Measurements from ENCODE around the gene NUBP1. TPM values are rescaled to one million over a fixed set of nuclear protein-coding genes. Genes with fewer than 3 reads are reported as not detected.
"Not testable (repeated sequence)": the region's sequence is repeated elsewhere in the genome, so short reads cannot be mapped to it uniquely, and the experiment has no call there.

The NUBP1 gene
- total RNA-seq, 1 experiment from 2014 or later = 34.3 TPM

- no peak overlapping the region for H3K27ac ChIP-seq (ENCODE audit: low read length)
- H4K20me1 ChIP-seq (ENCODE audit: low read length) = no peaks in the 10 kb centered on the region
- ATAC-seq (no peak), DNase-seq (no peak)
- CTCF ChIA-PET = no interaction called here
- H3F3A ChIP-seq (ENCODE audit: low read length, unreplicated experiment) = no peaks in the 10 kb centered on the region
- intact Hi-C loops (cut with micrococcal nuclease) = no loop called here
- no peak overlapping the region for H3K4me3 ChIP-seq (ENCODE audit: low read length)
- BruUV-seq (replicated peaks) = no TSS peak
- no peaks in the 10 kb centered on the region for H3K4me1 ChIP-seq (ENCODE audit: insufficient read depth, low read length)
- H3K9me2 ChIP-seq (replicated peaks; ENCODE audit: low read length) = no peaks in the 10 kb centered on the region
- H3K9ac ChIP-seq (ENCODE audit: low read length) = no peak overlapping the region
- POLR2A ChIA-PET (ENCODE audit: unreplicated experiment) = no interaction called here
- no peaks in the 10 kb centered on the region for H3K27me3 ChIP-seq (ENCODE audit: low read length)
- no peak overlapping the region for H3K4me2 ChIP-seq (ENCODE audit: low read length)
- H3K36me3 ChIP-seq (ENCODE audit: low read depth, low read length) = no peaks in the 10 kb centered on the region
- no peaks in the 10 kb centered on the region for H3K9me3 ChIP-seq (ENCODE audit: low read length)
- no peak for TF ChIP-seq EZH2 (IDR thresholded peaks at IDR 0.05; ENCODE audit: low read length, unreplicated experiment)
- no peak for TF ChIP-seq CTCF (conservative IDR thresholded peaks at IDR 0.05; ENCODE audit: low read depth, low read length)
- no peak for TF ChIP-seq EZH2phosphoT487 (IDR thresholded peaks at IDR 0.05; ENCODE audit: borderline replicate concordance, low read length)
- no peak overlapping the region for H2AFZ ChIP-seq (ENCODE audit: low read length)
- no peaks in the 10 kb centered on the region for H3K79me2 ChIP-seq (ENCODE audit: low read length)
Observed at GRCh38 chr16:10780628-10781027, 37.0 kb downstream of the NUBP1 start.

- no peak overlapping the region for H3K27ac ChIP-seq (ENCODE audit: low read length)
- BruUV-seq (replicated peaks) = no TSS peak
- TF ChIP-seq CTCF (conservative IDR thresholded peaks at IDR 0.05; ENCODE audit: low read depth, low read length) = no peak
- no peaks in the 10 kb centered on the region for H4K20me1 ChIP-seq (ENCODE audit: low read length)
- DNase-seq (peak; percentile 19), ATAC-seq (no peak)
- H3F3A ChIP-seq (ENCODE audit: low read length, unreplicated experiment) = no peaks in the 10 kb centered on the region
- no peak overlapping the region for H2AFZ ChIP-seq (ENCODE audit: low read length)
- no peaks in the 10 kb centered on the region for H3K9me2 ChIP-seq (replicated peaks; ENCODE audit: low read length)
- ChIA-PET CTCF (no interaction called here), POLR2A (ENCODE audit: unreplicated experiment) (no interaction called here)
- H3K4me2 ChIP-seq (ENCODE audit: low read length) = no peak overlapping the region
- no peaks in the 10 kb centered on the region for H3K27me3 ChIP-seq (ENCODE audit: low read length)
- no peaks in the 10 kb centered on the region for H3K9me3 ChIP-seq (ENCODE audit: low read length)
- no peaks in the 10 kb centered on the region for H3K4me1 ChIP-seq (ENCODE audit: insufficient read depth, low read length)
- no peaks in the 10 kb centered on the region for H3K36me3 ChIP-seq (ENCODE audit: low read depth, low read length)
- H3K9ac ChIP-seq (ENCODE audit: low read length) = no peak overlapping the region
- no peak overlapping the region for H3K4me3 ChIP-seq (ENCODE audit: low read length)
- intact Hi-C loops (cut with micrococcal nuclease) = no loop called here
- no peaks in the 10 kb centered on the region for H3K79me2 ChIP-seq (ENCODE audit: low read length)
Observed at GRCh38 chr16:10782628-10783027, 39.0 kb downstream of the NUBP1 start.

- no peaks in the 10 kb centered on the region for H3K36me3 ChIP-seq (ENCODE audit: low read depth, low read length)
- H3K27ac ChIP-seq (ENCODE audit: low read length) = no peak overlapping the region
- intact Hi-C loops (cut with micrococcal nuclease) = no loop called here
- H3K4me2 ChIP-seq (ENCODE audit: low read length) = no peak overlapping the region
- DNase-seq (no peak), ATAC-seq (no peak)
- no peaks in the 10 kb centered on the region for H3K27me3 ChIP-seq (ENCODE audit: low read length)
- H3K4me1 ChIP-seq (ENCODE audit: insufficient read depth, low read length) = no peaks in the 10 kb centered on the region
- H4K20me1 ChIP-seq (ENCODE audit: low read length) = no peaks in the 10 kb centered on the region
- BruUV-seq (replicated peaks) = no TSS peak
- no peak overlapping the region for H2AFZ ChIP-seq (ENCODE audit: low read length)
- no peaks in the 10 kb centered on the region for H3K79me2 ChIP-seq (ENCODE audit: low read length)
- ChIA-PET CTCF (no interaction called here), POLR2A (ENCODE audit: unreplicated experiment) (no interaction called here)
- H3K9me3 ChIP-seq (ENCODE audit: low read length) = no peaks in the 10 kb centered on the region
- no peaks in the 10 kb centered on the region for H3F3A ChIP-seq (ENCODE audit: low read length, unreplicated experiment)
- no peak overlapping the region for H3K4me3 ChIP-seq (ENCODE audit: low read length)
- H3K9ac ChIP-seq (ENCODE audit: low read length) = no peak overlapping the region
- TF ChIP-seq EZH2phosphoT487 (IDR thresholded peaks at IDR 0.05; ENCODE audit: borderline replicate concordance, low read length) (no peak), EZH2 (IDR thresholded peaks at IDR 0.05; ENCODE audit: low read length, unreplicated experiment) (no peak), CTCF (conservative IDR thresholded peaks at IDR 0.05; ENCODE audit: low read depth, low read length) (no peak)
- H3K9me2 ChIP-seq (replicated peaks; ENCODE audit: low read length) = no peaks in the 10 kb centered on the region
Observed at GRCh38 chr16:10787304-10787703, 43.7 kb downstream of the NUBP1 start.

GRCh38 chr16:10788630-10789029 is 45.0 kb downstream of the NUBP1 start:
- H3K9ac ChIP-seq (ENCODE audit: low read length); POLR2A ChIA-PET (ENCODE audit: unreplicated experiment); H3K36me3 ChIP-seq (ENCODE audit: low read depth, low read length); H3K9me3 ChIP-seq (ENCODE audit: low read length); H3K4me2 ChIP-seq (ENCODE audit: low read length); ATAC-seq; intact Hi-C loops (cut with micrococcal nuclease); H3F3A ChIP-seq (ENCODE audit: low read length, unreplicated experiment); H3K79me2 ChIP-seq (ENCODE audit: low read length); H3K9me2 ChIP-seq (replicated peaks; ENCODE audit: low read length); DNase-seq; H3K4me3 ChIP-seq (ENCODE audit: low read length); H4K20me1 ChIP-seq (ENCODE audit: low read length); H3K27me3 ChIP-seq (ENCODE audit: low read length); BruUV-seq (replicated peaks); H3K27ac ChIP-seq (ENCODE audit: low read length); H2AFZ ChIP-seq (ENCODE audit: low read length); H3K4me1 ChIP-seq (ENCODE audit: insufficient read depth, low read length); CTCF ChIA-PET: not testable (repeated sequence)

Data from PC-3 (cell line).